H9 (cell line): ENCODE data around the gene MILR1. TPM values are rescaled to one million over a fixed set of nuclear protein-coding genes. Genes with fewer than 3 reads are reported as not detected.

Experiments used
- DNase-seq: peaks from one replicate; pipeline ENCODE4 v3.0.0-alpha.2; 2017
- H2AFZ ChIP-seq: one replicate; pipeline ENCODE4 v1.6.1; 2013; ENCODE audit warnings: mild to moderate bottlenecking, low read length, control low read depth, moderate library complexity
- H2AK5ac ChIP-seq: 2 replicates; pipeline ENCODE4 v1.6.1; 2013; ENCODE audit warnings: low read length, control low read depth, mixed read lengths; ENCODE audit not compliant: insufficient read length
- H2BK120ac ChIP-seq: one replicate; pipeline ENCODE4 v1.6.1; 2013; ENCODE audit warnings: low read depth, mild to moderate bottlenecking, low read length, control low read depth, inconsistent platforms; ENCODE audit not compliant: poor library complexity, severe bottlenecking
- H2BK12ac ChIP-seq: 2 replicates; pipeline ENCODE4 v1.6.1; 2013; ENCODE audit warnings: low read length, control low read depth, mixed read lengths, low read depth; ENCODE audit not compliant: insufficient read length
- H2BK15ac ChIP-seq: 2 replicates; pipeline ENCODE4 v1.6.1; 2013; ENCODE audit warnings: low read depth, low read length, control low read depth
- H2BK20ac ChIP-seq: one replicate; pipeline ENCODE4 v1.6.1; 2013; ENCODE audit warnings: low read depth, mild to moderate bottlenecking, low read length, control low read depth, inconsistent platforms; ENCODE audit not compliant: poor library complexity, severe bottlenecking
- H2BK5ac ChIP-seq: 2 replicates; pipeline ENCODE4 v1.6.1; 2013; ENCODE audit warnings: low read length, control low read depth, mixed read lengths; ENCODE audit not compliant: insufficient read length
- H3K14ac ChIP-seq: 2 replicates; pipeline ENCODE4 v1.6.1; 2013; ENCODE audit warnings: low read length, control low read depth; ENCODE audit not compliant: insufficient read depth
- H3K18ac ChIP-seq: 2 replicates; pipeline ENCODE4 v1.6.1; 2013; ENCODE audit warnings: low read depth, mild to moderate bottlenecking, mixed read lengths, low read length, control low read depth; ENCODE audit not compliant: insufficient read length
- H3K23ac ChIP-seq: 2 replicates; pipeline ENCODE4 v1.6.1; 2013; ENCODE audit warnings: low read length, control low read depth, mixed read lengths, low read depth; ENCODE audit not compliant: insufficient read length
- H3K23me2 ChIP-seq: 2 replicates; pipeline ENCODE4 v1.6.1; 2013; ENCODE audit warnings: low read depth, mild to moderate bottlenecking, mixed read lengths, low read length, control low read depth; ENCODE audit not compliant: insufficient read length, poor library complexity, severe bottlenecking
- H3K27ac ChIP-seq: 2 replicates; pipeline ENCODE4 v1.5.1; 2013; ENCODE audit warnings: low read length, control low read depth, mixed read lengths, low read depth; ENCODE audit not compliant: insufficient read length
- H3K27me3 ChIP-seq: 2 replicates; pipeline ENCODE4 v1.6.1; 2013; ENCODE audit warnings: low read length, control low read depth, inconsistent platforms; ENCODE audit not compliant: insufficient read depth
- H3K4ac ChIP-seq: 2 replicates; pipeline ENCODE4 v1.6.1; 2013; ENCODE audit warnings: low read depth, mild to moderate bottlenecking, control low read depth, inconsistent platforms, low read length, moderate library complexity
- H3K4me1 ChIP-seq: 2 replicates; pipeline ENCODE4 v1.6.1; 2013; ENCODE audit warnings: low read length, control low read depth, inconsistent platforms; ENCODE audit not compliant: insufficient read depth
- H3K4me2 ChIP-seq: 2 replicates; pipeline ENCODE4 v1.6.1; 2013; ENCODE audit warnings: low read length, control low read depth, mixed read lengths; ENCODE audit not compliant: insufficient read length, insufficient read depth
- H3K56ac ChIP-seq: 2 replicates; pipeline ENCODE4 v1.6.1; 2013; ENCODE audit warnings: low read depth, mild to moderate bottlenecking, mixed read lengths, low read length, control low read depth; ENCODE audit not compliant: insufficient read length
- H3K79me1 ChIP-seq: 2 replicates; pipeline ENCODE4 v1.6.1; 2013; ENCODE audit warnings: low read depth, mild to moderate bottlenecking, moderate library complexity, low read length, control low read depth, inconsistent platforms; ENCODE audit not compliant: insufficient read depth, poor library complexity, severe bottlenecking
- H3K79me2 ChIP-seq: 2 replicates; pipeline ENCODE4 v1.6.1; 2013; ENCODE audit warnings: low read length, control low read depth, inconsistent platforms; ENCODE audit not compliant: insufficient read depth
- H3K9ac ChIP-seq: 2 replicates; pipeline ENCODE4 v1.6.1; 2013; ENCODE audit warnings: low read length, control low read depth, mixed read lengths; ENCODE audit not compliant: insufficient read length; ENCODE audit errors: extremely low read depth
- H3K9me3 ChIP-seq: one replicate; pipeline ENCODE4 v1.6.1; 2013; ENCODE audit warnings: low read depth, low read length, inconsistent platforms; ENCODE audit not compliant: control insufficient read depth
- H3T11ph ChIP-seq: one replicate; pipeline ENCODE4 v1.6.1; 2013; ENCODE audit warnings: mild to moderate bottlenecking, low read length, control low read depth, inconsistent platforms
- H4K20me1 ChIP-seq: one replicate; pipeline ENCODE4 v1.6.1; 2013; ENCODE audit not compliant: control insufficient read depth, insufficient read length, insufficient read depth
- H4K5ac ChIP-seq: 2 replicates; pipeline ENCODE4 v1.6.1; 2013; ENCODE audit warnings: low read depth, mild to moderate bottlenecking, mixed read lengths, low read length, control low read depth; ENCODE audit not compliant: insufficient read length
- H4K8ac ChIP-seq: replicated peaks from 2 replicates; pipeline ENCODE4 v1.6.1; 2013; ENCODE audit warnings: low read length, control low read depth, mixed read lengths, low read depth; ENCODE audit not compliant: insufficient read length
- H4K91ac ChIP-seq: 2 replicates; pipeline ENCODE4 v1.6.1; 2013; ENCODE audit warnings: low read depth, mild to moderate bottlenecking, moderate library complexity, mixed read lengths, low read length, control low read depth; ENCODE audit not compliant: insufficient read length
- H3K27ac Mint-ChIP-seq, 3 experiments: 2 replicates in 2 of 3; 3 replicates in 1 of 3; pipeline ENCODE4 v1.8.0; 2020 to 2021; ENCODE audit warnings: mixed read lengths in 3 of 3, mild to moderate bottlenecking in 1 of 3, moderate library complexity in 1 of 3
- H3K27me3 Mint-ChIP-seq: 2 replicates; pipeline ENCODE4 v1.8.0; 2021; ENCODE audit warnings: low read depth, mild to moderate bottlenecking, moderate library complexity, mixed read lengths
- H3K36me3 Mint-ChIP-seq, 3 experiments: 2 replicates in 2 of 3; 3 replicates in 1 of 3; pipeline ENCODE4 v1.8.0; 2020 to 2021; ENCODE audit warnings: low read depth in 3 of 3, mixed read lengths in 3 of 3; ENCODE audit not compliant: insufficient read depth in 1 of 3
- H3K4me1 Mint-ChIP-seq, 2 experiments: 2 replicates each; pipeline ENCODE4 v1.8.0; 2020; ENCODE audit warnings: mixed read lengths in 2 of 2
- H3K4me3 Mint-ChIP-seq, 2 experiments: 2 replicates in 1 of 2; 3 replicates in 1 of 2; pipeline ENCODE4 v1.8.0; 2020 to 2021; ENCODE audit warnings: mild to moderate bottlenecking in 2 of 2, mixed read lengths in 2 of 2, moderate library complexity in 1 of 2
- H3K9me3 Mint-ChIP-seq, 2 experiments: 2 replicates in 1 of 2; 3 replicates in 1 of 2; pipeline ENCODE4 v1.8.0; 2020; ENCODE audit warnings: mild to moderate bottlenecking in 2 of 2, mixed read lengths in 2 of 2, moderate library complexity in 1 of 2
- CTCF ChIP-seq: fragments of 200-600 bp; sonication (generic); conservative IDR thresholded peaks from 3 replicates; pipeline ENCODE4 v1.8.0; 2021; ENCODE audit warnings: antibody characterized with exemption, mild to moderate bottlenecking
- WGBS: extraction: QIAGEN DNeasy Blood & Tissue Kit; methylation state at CpG from one replicate; pipeline ENCODE4 v1.1.7; 2013; ENCODE audit warnings: missing lambda C conversion rate, low lambda C conversion rate, mixed read lengths; ENCODE audit not compliant: insufficient read length; ENCODE audit errors: extremely low coverage; 5-methylcytosine and 5-hydroxymethylcytosine counted together
- total RNA-seq: library from RNA; stranded (reverse); gene quantifications from 2 replicates; pipeline ENCODE4 v1.2.1, GENCODE V29; 2021

The MILR1 gene
- total RNA-seq, 1 experiment from 2014 or later = not detected

- Mint-ChIP-seq H3K4me1 (peaks cover 28 to 44% of the 10 kb centered on the region in 2 experiments), H3K9me3 (peaks cover 3 to 4% of the 10 kb centered on the region in 2 experiments; a peak in 3 of 5 replicates), H3K4me3 (peak overlapping the region; percentile 98 to 100), H3K27me3 (peaks cover 10% of the 10 kb centered on the region; the same call in 1 of the 2 replicates), H3K27ac (peak overlapping the region; percentile 100), H3K36me3 (peaks cover 58 to 80% (median 71%) of the 10 kb centered on the region in 3 experiments)
- H3K9me3 ChIP-seq = no peaks in the 10 kb centered on the region
- H4K20me1 ChIP-seq = no peaks in the 10 kb centered on the region
- H3K79me1 ChIP-seq = peaks cover 9% of the 10 kb centered on the region
- H3K4me1 ChIP-seq = no peaks in the 10 kb centered on the region
- H2BK20ac ChIP-seq = no peak overlapping the region
- no peak overlapping the region for H4K8ac ChIP-seq
- H2BK12ac ChIP-seq = no peak overlapping the region
- H3K9ac ChIP-seq = peak overlapping the region; percentile 89
- peak overlapping the region; percentile 94 for H3K18ac ChIP-seq
- peak; percentile 35 for DNase-seq
- peak overlapping the region; percentile 93 for H3K14ac ChIP-seq
- peak; percentile 40; the same call in 2 of the 3 replicates for TF ChIP-seq CTCF
- no peak overlapping the region for H2BK120ac ChIP-seq
- no peak overlapping the region for H3K56ac ChIP-seq
- H3K23ac ChIP-seq = no peak overlapping the region
- no peak overlapping the region for H3K4ac ChIP-seq
- H4K5ac ChIP-seq = peak overlapping the region; percentile 55
- H3T11ph ChIP-seq = no peak overlapping the region
- H3K27ac ChIP-seq = peak overlapping the region; percentile 70
- peaks cover 33% of the 10 kb centered on the region for H3K79me2 ChIP-seq
- H3K4me2 ChIP-seq = peak overlapping the region; percentile 82
- no peak overlapping the region for H2AFZ ChIP-seq
- H4K91ac ChIP-seq = peak overlapping the region; percentile 83
- H2AK5ac ChIP-seq = no peak overlapping the region
- H3K23me2 ChIP-seq = peaks cover 6% of the 10 kb centered on the region
- H2BK15ac ChIP-seq = no peak overlapping the region
- WGBS = no CpG with 5 or more reads among the region's 13 CpGs
- H3K27me3 ChIP-seq = no peaks in the 10 kb centered on the region
- no peak overlapping the region for H2BK5ac ChIP-seq
These were observed 58.5 kb downstream of the MILR1 start for GRCh38 chr17:64507413-64507782.
